ENCODE results near the gene CDH26. TPM values are rescaled to one million over a fixed set of nuclear protein-coding genes. Genes with fewer than 3 reads are reported as not detected.

CDH26 gene
- total and polyA plus RNA-seq, 2 experiments from 2014 or later = 2.0 TPM

DNA sequence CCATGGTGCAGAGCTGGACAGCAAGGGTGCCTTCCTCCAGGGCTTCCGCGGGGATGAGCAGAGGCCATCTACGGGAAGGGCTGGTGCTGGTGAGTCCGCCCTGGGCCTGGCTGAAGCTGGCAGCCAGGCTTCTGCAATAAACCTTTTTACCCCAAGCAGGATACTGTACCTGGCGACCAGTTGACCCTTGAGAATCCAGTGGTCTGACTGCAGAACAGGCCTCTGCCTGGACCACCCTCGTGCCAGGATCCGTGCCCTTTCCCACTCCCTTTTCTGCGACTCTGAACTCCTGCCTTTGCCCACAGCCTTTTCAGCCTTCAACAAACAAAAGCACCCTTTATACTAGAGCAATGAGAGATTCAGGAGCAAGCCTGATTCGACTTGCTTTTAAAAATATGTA lies 18.9 kb downstream of the CDH26 start:
- TF ChIP-seq, protein P1, sequence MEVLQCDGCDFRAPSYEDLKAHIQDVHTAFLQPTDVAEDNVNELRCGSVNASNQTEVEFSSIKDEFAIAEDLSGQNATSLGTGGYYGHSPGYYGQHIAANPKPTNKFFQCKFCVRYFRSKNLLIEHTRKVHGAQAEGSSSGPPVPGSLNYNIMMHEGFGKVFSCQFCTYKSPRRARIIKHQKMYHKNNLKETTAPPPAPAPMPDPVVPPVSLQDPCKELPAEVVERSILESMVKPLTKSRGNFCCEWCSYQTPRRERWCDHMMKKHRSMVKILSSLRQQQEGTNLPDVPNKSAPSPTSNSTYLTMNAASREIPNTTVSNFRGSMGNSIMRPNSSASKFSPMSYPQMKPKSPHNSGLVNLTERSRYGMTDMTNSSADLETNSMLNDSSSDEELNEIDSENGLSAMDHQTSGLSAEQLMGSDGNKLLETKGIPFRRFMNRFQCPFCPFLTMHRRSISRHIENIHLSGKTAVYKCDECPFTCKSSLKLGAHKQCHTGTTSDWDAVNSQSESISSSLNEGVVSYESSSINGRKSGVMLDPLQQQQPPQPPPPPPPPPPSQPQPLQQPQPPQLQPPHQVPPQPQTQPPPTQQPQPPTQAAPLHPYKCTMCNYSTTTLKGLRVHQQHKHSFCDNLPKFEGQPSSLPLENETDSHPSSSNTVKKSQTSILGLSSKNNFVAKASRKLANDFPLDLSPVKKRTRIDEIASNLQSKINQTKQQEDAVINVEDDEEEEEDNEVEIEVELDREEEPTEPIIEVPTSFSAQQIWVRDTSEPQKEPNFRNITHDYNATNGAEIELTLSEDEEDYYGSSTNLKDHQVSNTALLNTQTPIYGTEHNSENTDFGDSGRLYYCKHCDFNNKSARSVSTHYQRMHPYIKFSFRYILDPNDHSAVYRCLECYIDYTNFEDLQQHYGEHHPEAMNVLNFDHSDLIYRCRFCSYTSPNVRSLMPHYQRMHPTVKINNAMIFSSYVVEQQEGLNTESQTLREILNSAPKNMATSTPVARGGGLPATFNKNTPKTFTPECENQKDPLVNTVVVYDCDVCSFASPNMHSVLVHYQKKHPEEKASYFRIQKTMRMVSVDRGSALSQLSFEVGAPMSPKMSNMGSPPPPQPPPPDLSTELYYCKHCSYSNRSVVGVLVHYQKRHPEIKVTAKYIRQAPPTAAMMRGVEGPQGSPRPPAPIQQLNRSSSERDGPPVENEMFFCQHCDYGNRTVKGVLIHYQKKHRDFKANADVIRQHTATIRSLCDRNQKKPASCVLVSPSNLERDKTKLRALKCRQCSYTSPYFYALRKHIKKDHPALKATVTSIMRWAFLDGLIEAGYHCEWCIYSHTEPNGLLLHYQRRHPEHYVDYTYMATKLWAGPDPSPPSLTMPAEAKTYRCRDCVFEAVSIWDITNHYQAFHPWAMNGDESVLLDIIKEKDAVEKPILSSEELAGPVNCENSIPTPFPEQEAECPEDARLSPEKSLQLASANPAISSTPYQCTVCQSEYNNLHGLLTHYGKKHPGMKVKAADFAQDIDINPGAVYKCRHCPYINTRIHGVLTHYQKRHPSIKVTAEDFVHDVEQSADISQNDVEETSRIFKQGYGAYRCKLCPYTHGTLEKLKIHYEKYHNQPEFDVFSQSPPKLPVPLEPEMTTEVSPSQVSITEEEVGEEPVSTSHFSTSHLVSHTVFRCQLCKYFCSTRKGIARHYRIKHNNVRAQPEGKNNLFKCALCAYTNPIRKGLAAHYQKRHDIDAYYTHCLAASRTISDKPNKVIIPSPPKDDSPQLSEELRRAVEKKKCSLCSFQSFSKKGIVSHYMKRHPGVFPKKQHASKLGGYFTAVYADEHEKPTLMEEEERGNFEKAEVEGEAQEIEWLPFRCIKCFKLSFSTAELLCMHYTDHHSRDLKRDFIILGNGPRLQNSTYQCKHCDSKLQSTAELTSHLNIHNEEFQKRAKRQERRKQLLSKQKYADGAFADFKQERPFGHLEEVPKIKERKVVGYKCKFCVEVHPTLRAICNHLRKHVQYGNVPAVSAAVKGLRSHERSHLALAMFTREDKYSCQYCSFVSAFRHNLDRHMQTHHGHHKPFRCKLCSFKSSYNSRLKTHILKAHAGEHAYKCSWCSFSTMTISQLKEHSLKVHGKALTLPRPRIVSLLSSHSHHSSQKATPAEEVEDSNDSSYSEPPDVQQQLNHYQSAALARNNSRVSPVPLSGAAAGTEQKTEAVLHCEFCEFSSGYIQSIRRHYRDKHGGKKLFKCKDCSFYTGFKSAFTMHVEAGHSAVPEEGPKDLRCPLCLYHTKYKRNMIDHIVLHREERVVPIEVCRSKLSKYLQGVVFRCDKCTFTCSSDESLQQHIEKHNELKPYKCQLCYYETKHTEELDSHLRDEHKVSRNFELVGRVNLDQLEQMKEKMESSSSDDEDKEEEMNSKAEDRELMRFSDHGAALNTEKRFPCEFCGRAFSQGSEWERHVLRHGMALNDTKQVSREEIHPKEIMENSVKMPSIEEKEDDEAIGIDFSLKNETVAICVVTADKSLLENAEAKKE (CRISPR knock-in tag; IDR thresholded peaks at IDR 0.05) = no peak
- TF ChIP-seq, protein P2, sequence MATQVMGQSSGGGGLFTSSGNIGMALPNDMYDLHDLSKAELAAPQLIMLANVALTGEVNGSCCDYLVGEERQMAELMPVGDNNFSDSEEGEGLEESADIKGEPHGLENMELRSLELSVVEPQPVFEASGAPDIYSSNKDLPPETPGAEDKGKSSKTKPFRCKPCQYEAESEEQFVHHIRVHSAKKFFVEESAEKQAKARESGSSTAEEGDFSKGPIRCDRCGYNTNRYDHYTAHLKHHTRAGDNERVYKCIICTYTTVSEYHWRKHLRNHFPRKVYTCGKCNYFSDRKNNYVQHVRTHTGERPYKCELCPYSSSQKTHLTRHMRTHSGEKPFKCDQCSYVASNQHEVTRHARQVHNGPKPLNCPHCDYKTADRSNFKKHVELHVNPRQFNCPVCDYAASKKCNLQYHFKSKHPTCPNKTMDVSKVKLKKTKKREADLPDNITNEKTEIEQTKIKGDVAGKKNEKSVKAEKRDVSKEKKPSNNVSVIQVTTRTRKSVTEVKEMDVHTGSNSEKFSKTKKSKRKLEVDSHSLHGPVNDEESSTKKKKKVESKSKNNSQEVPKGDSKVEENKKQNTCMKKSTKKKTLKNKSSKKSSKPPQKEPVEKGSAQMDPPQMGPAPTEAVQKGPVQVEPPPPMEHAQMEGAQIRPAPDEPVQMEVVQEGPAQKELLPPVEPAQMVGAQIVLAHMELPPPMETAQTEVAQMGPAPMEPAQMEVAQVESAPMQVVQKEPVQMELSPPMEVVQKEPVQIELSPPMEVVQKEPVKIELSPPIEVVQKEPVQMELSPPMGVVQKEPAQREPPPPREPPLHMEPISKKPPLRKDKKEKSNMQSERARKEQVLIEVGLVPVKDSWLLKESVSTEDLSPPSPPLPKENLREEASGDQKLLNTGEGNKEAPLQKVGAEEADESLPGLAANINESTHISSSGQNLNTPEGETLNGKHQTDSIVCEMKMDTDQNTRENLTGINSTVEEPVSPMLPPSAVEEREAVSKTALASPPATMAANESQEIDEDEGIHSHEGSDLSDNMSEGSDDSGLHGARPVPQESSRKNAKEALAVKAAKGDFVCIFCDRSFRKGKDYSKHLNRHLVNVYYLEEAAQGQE (IDR thresholded peaks at IDR 0.05; ENCODE audit: unreplicated experiment) = no peak
- TF ChIP-seq, protein P3, sequence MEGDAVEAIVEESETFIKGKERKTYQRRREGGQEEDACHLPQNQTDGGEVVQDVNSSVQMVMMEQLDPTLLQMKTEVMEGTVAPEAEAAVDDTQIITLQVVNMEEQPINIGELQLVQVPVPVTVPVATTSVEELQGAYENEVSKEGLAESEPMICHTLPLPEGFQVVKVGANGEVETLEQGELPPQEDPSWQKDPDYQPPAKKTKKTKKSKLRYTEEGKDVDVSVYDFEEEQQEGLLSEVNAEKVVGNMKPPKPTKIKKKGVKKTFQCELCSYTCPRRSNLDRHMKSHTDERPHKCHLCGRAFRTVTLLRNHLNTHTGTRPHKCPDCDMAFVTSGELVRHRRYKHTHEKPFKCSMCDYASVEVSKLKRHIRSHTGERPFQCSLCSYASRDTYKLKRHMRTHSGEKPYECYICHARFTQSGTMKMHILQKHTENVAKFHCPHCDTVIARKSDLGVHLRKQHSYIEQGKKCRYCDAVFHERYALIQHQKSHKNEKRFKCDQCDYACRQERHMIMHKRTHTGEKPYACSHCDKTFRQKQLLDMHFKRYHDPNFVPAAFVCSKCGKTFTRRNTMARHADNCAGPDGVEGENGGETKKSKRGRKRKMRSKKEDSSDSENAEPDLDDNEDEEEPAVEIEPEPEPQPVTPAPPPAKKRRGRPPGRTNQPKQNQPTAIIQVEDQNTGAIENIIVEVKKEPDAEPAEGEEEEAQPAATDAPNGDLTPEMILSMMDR (conservative IDR thresholded peaks at IDR 0.05; ENCODE audit: low read depth in 2 of 2) = no peak
- TF ChIP-seq EZH2 (IDR thresholded peaks at IDR 0.05; ENCODE audit: low read depth, unreplicated experiment) (no peak), ZNF331 (CRISPR knock-in tag; IDR thresholded peaks at IDR 0.05; ENCODE audit: low read depth) (no peak), JUNB (IDR thresholded peaks at IDR 0.05; ENCODE audit: unreplicated experiment) (no peak), EZH2phosphoT487 (IDR thresholded peaks at IDR 0.05; ENCODE audit: unreplicated experiment) (no peak)
- Histone ChIP-seq H3K79me2 (replicated peaks; ENCODE audit: insufficient read depth) (no peaks in the 10 kb centered on the region), H3K4me3 (no peak overlapping the region), H3F3A (replicated peaks; ENCODE audit: low read depth) (no peaks in the 10 kb centered on the region), H2AFZ (no peak overlapping the region), H3K27me3 (ENCODE audit: insufficient read depth) (no peaks in the 10 kb centered on the region), H3K27ac (ENCODE audit: low read depth) (no peak overlapping the region), H3K9me2 (ENCODE audit: insufficient read depth) (no peaks in the 10 kb centered on the region), H3K4me2 (no peak overlapping the region), H3K4me1 (ENCODE audit: insufficient read depth) (no peaks in the 10 kb centered on the region), H3K36me3 (ENCODE audit: insufficient read depth) (no peaks in the 10 kb centered on the region), H4K20me1 (replicated peaks; ENCODE audit: insufficient read depth) (no peaks in the 10 kb centered on the region)
- no peak overlapping the region for H3K4me3 Mint-ChIP-seq
- H3K36me3 Mint-ChIP-seq (ENCODE audit: low read depth) = no peaks in the 10 kb centered on the region
- H3K4me1 Mint-ChIP-seq = no peaks in the 10 kb centered on the region
- no peaks in the 10 kb centered on the region for H3K9me3 Mint-ChIP-seq
- ATAC-seq = no peak
- H3K27me3 Mint-ChIP-seq (ENCODE audit: insufficient read depth, low read depth, poor library complexity) = peaks cover 1% of the 10 kb centered on the region
- DNase-seq (ENCODE audit: low spot score) = no peak
- no peak overlapping the region for H3K27ac Mint-ChIP-seq
